Uterus (tissue), 4 donors: Measurements from ENCODE around the gene PLEKHA7. TPM values are rescaled to one million over a fixed set of nuclear protein-coding genes. Genes with fewer than 3 reads are reported as not detected.

Experiments
- DNase-seq, 2 donors: peaks; one replicate each; pipeline ENCODE4 v3.0.0-alpha.2; 2019 to 2020
- H3K27ac ChIP-seq, 2 donors: fragments of 200-600 bp; sonication (generic); 1 replicate in 1 of 2; 2 replicates in 1 of 2; pipeline ENCODE4 v1.5.1; 2016 to 2018
- H3K27me3 ChIP-seq, 2 donors: fragments of 200-600 bp; sonication (generic); one replicate each; pipeline ENCODE4 v1.5.1; 2018 to 2019; ENCODE audit warnings: control low read depth in 1 of 2
- H3K36me3 ChIP-seq, 2 donors: fragments of 200-600 bp; sonication (generic); one replicate each; pipeline ENCODE4 v1.5.1; 2019; ENCODE audit warnings: control low read depth in 1 of 2
- H3K4me1 ChIP-seq, 2 donors: fragments of 200-600 bp; sonication (generic); one replicate each; pipeline ENCODE4 v1.5.1; 2018 to 2019; ENCODE audit warnings: control low read depth in 1 of 2
- H3K4me3 ChIP-seq, 2 donors: fragments of 200-600 bp; sonication (generic); 1 replicate in 1 of 2; 2 replicates in 1 of 2; pipeline ENCODE4 v1.5.1; 2018 to 2019; ENCODE audit warnings: mild to moderate bottlenecking in 1 of 2
- H3K9me3 ChIP-seq, 2 donors: fragments of 200-600 bp; sonication (generic); one replicate each; pipeline ENCODE4 v1.5.1; 2019; ENCODE audit warnings: control low read depth in 1 of 2
- POLR2A ChIP-seq, 2 donors: fragments of 450-650 bp; IDR thresholded peaks; one replicate each; pipeline ENCODE4 v1.6.1; 2016; ENCODE audit warnings: antibody characterized with exemption in 2 of 2, mild to moderate bottlenecking in 1 of 2, moderate library complexity in 1 of 2
- intact Hi-C: fragments of 100-400 bp; cut with DNase I; formaldehyde crosslinking; loops from one replicate; pipeline ENCODE4 v1.15.1; 2023; ENCODE audit warnings: low total_unique reads
- total RNA-seq, 4 donors: library from RNA; depleted of rRNA in 3 of 4; stranded (reverse); fragments of >200 nt in 3 of 4; gene quantifications; one replicate each; pipeline versions ENCODE4 v1.1.0 to v1.2.4, GENCODE V29; 2014 to 2023
- TF ChIP-seq, protein P1 (sequence below), 4 experiments: fragments of 200-600 bp in 2 of 4; fragments of 450-650 bp in 2 of 4; sonication (generic) in 2 of 4; IDR thresholded peaks; one replicate each; pipeline ENCODE4 v1.5.1; 2016 to 2019; ENCODE audit warnings: antibody characterized with exemption in 4 of 4, mild to moderate bottlenecking in 2 of 4, moderate library complexity in 1 of 4
- donor health status: DM: yes; HTN: yes; CAD: no.

The PLEKHA7 gene
- total RNA-seq, 4 donors from 2014 or later = 13.3 to 38.2 (median 26.7) TPM

DNA sequence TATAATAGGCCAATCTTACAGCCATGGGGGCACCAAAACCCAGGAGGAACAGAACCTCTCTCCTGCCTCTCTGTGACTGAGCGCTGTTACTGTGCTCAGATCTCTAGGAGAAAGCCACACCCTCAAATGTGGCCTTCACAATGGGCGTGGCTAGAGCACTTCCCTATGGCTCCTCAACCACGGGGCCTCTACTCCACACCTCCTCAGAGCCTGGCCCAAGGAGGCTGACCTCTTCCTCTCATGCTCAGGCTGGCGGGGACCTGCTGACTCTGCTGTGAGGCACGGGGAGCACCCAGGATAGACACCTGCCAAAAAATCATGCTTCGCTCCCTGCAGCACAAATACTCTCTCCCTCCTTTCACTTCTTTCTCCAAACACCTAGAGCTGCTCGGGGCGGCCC, 234.8 kb downstream of the PLEKHA7 start:
- Histone ChIP-seq H3K27ac (no peak overlapping the region), H3K9me3 (no peaks in the 10 kb centered on the region), H3K27me3 (no peaks in the 10 kb centered on the region), H3K36me3 (no peaks in the 10 kb centered on the region), H3K4me1 (no peaks in the 10 kb centered on the region), H3K4me3 (no peak overlapping the region)
- DNase-seq = no peak
- no peak for TF ChIP-seq POLR2A (IDR thresholded peaks at IDR 0.05)
- TF ChIP-seq, protein P1, sequence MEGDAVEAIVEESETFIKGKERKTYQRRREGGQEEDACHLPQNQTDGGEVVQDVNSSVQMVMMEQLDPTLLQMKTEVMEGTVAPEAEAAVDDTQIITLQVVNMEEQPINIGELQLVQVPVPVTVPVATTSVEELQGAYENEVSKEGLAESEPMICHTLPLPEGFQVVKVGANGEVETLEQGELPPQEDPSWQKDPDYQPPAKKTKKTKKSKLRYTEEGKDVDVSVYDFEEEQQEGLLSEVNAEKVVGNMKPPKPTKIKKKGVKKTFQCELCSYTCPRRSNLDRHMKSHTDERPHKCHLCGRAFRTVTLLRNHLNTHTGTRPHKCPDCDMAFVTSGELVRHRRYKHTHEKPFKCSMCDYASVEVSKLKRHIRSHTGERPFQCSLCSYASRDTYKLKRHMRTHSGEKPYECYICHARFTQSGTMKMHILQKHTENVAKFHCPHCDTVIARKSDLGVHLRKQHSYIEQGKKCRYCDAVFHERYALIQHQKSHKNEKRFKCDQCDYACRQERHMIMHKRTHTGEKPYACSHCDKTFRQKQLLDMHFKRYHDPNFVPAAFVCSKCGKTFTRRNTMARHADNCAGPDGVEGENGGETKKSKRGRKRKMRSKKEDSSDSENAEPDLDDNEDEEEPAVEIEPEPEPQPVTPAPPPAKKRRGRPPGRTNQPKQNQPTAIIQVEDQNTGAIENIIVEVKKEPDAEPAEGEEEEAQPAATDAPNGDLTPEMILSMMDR (IDR thresholded peaks at IDR 0.05) = no peak
- intact Hi-C loops = no loop called here

DNA sequence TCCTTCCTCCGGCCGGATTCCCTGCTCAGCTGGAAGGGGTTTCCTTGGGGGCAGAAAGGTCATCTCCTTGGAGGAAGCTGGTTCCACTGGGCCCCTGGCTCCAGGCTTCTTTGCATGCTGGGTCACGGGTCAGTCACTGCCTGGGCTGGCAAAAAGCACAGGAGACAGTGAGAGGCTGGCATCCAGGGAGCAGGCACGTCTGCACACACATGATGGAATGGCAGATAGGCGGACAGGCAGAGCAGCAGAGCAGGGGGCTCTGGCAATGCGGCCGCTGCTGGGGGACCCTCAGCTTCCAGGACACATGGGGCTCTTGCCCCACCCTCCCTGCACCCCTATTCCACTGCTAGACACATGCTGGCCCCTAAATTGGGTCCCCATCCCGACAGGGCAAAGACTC, 235.3 kb downstream of the PLEKHA7 start:
- Histone ChIP-seq H3K4me3 (no peak overlapping the region), H3K9me3 (no peaks in the 10 kb centered on the region), H3K27me3 (no peaks in the 10 kb centered on the region), H3K36me3 (no peaks in the 10 kb centered on the region), H3K4me1 (no peaks in the 10 kb centered on the region), H3K27ac (no peak overlapping the region)
- no peak for DNase-seq
- no peak for TF ChIP-seq POLR2A (IDR thresholded peaks at IDR 0.05)
- TF ChIP-seq, protein P1 (IDR thresholded peaks at IDR 0.05) = no peak
- intact Hi-C loops = no loop called here

DNA sequence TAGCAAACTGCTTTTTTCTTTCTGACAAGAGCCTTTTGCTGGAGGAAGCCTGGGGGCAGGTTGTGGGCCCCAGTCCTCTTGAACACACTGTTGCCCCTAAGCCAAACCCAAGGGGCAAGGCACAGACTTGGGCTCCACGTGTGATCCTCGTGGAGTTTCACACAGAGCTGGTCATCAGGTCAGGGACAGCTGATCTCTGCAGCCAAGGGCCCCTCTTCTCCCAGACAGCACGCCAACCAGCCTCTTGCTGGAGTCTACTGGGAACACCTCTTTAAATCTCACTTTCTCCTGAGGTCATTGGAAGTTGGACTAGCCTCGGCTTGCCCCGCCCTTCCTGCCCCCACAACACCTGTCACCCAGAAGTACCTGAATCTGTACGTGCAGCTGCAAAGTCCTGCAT, 235.9 kb downstream of the PLEKHA7 start:
- no peaks in the 10 kb centered on the region for H3K27me3 ChIP-seq
- H3K4me3 ChIP-seq = no peak overlapping the region
- no peaks in the 10 kb centered on the region for H3K4me1 ChIP-seq
- H3K9me3 ChIP-seq = no peaks in the 10 kb centered on the region
- no peak for DNase-seq
- intact Hi-C loops = no loop called here
- no peak overlapping the region for H3K27ac ChIP-seq
- H3K36me3 ChIP-seq = no peaks in the 10 kb centered on the region
- TF ChIP-seq, protein P1 (IDR thresholded peaks at IDR 0.05) = no peak
- TF ChIP-seq POLR2A (IDR thresholded peaks at IDR 0.05) = no peak

GRCh38 chr11:16777613-16777975, 236.6 kb downstream of the PLEKHA7 start:
- intact Hi-C loops = no loop called here
- DNase-seq = no peak

GRCh38 chr11:16776711-16777612, 237.3 kb downstream of the PLEKHA7 start:
- no peak for DNase-seq
- H3K4me1 ChIP-seq = no peaks in the 10 kb centered on the region
- H3K36me3 ChIP-seq = no peaks in the 10 kb centered on the region
- no peaks in the 10 kb centered on the region for H3K27me3 ChIP-seq
- no peaks in the 10 kb centered on the region for H3K9me3 ChIP-seq
- TF ChIP-seq, protein P1 (IDR thresholded peaks at IDR 0.05) = no peak
- TF ChIP-seq POLR2A (IDR thresholded peaks at IDR 0.05) = no peak
- intact Hi-C loops = no loop called here
- no peak overlapping the region for H3K4me3 ChIP-seq
- H3K27ac ChIP-seq = no peak overlapping the region

More at GRCh38 chr11:16777613-16777975, 236.6 kb downstream of the PLEKHA7 start:
- no peak for TF ChIP-seq POLR2A (IDR thresholded peaks at IDR 0.05)
- no peaks in the 10 kb centered on the region for H3K4me1 ChIP-seq
- no peak overlapping the region for H3K4me3 ChIP-seq
- no peaks in the 10 kb centered on the region for H3K27me3 ChIP-seq
- no peaks in the 10 kb centered on the region for H3K36me3 ChIP-seq
- no peaks in the 10 kb centered on the region for H3K9me3 ChIP-seq
- no peak overlapping the region for H3K27ac ChIP-seq
